AG08395 (cell line): ENCODE results near the gene BRAP.
"Not testable (repeated sequence)": the region's sequence is repeated elsewhere in the genome, so short reads cannot be mapped to it uniquely, and the experiment has no call there.

Experiments used
- DNase-seq: peaks from one replicate; pipeline ENCODE4 v3.0.0; 2012; ENCODE audit warnings: mixed read lengths, low spot score

The BRAP gene

GRCh38 chr12:111685811-111686573, at the start of gene BRAP, which contains the start of gene ACAD10:
Gene BRAP, minus strand, starts transcription at chr12:111685956. Its CDS starts 164 bp downstream, at chr12:111685792.
Gene ACAD10, plus strand, starts transcription at chr12:111686053. Its CDS starts 6,657 bp downstream, at chr12:111692710.
- DNase-seq: peak; percentile 99

- no peak for DNase-seq
These were observed 47.7 kb upstream of the BRAP start for GRCh38 chr12:111733340-111733915.

- DNase-seq: no peak
These were observed 47.0 kb upstream of the BRAP start for GRCh38 chr12:111732786-111733185.

- DNase-seq: no peak
These were observed 44.7 kb upstream of the BRAP start for GRCh38 chr12:111730420-111730819.

- no peak for DNase-seq
These were observed 43.0 kb upstream of the BRAP start for GRCh38 chr12:111728795-111729194.

GRCh38 chr12:111723646-111724360, 38.0 kb upstream of the BRAP start:
- DNase-seq: not testable (repeated sequence)

GRCh38 chr12:111720457-111720856, 34.7 kb upstream of the BRAP start:
- DNase-seq: no peak

GRCh38 chr12:111719316-111719715, 33.6 kb upstream of the BRAP start:
- not testable (repeated sequence) for DNase-seq

GRCh38 chr12:111715279-111715678, 29.5 kb upstream of the BRAP start:
- DNase-seq: no peak

- DNase-seq: no peak
These were observed 20.4 kb upstream of the BRAP start for GRCh38 chr12:111706145-111706544.

GRCh38 chr12:111705672-111706071, 19.9 kb upstream of the BRAP start:
- no peak for DNase-seq

- no peak for DNase-seq
These were observed 14.2 kb upstream of the BRAP start for GRCh38 chr12:111699962-111700361.

GRCh38 chr12:111693818-111694217, 8.1 kb upstream of the BRAP start:
- DNase-seq: no peak

- peak; percentile 14 for DNase-seq
These were observed 6.9 kb upstream of the BRAP start for GRCh38 chr12:111692575-111693210.

- no peak for DNase-seq
These were observed 5.5 kb upstream of the BRAP start for GRCh38 chr12:111691262-111691661.

GRCh38 chr12:111687952-111688351, 2.2 kb upstream of the BRAP start:
- no peak for DNase-seq

GRCh38 chr12:111687255-111687654, 1.5 kb upstream of the BRAP start:
- no peak for DNase-seq

GRCh38 chr12:111686574-111687105, 884 bp upstream of the BRAP start:
- DNase-seq: no peak

GRCh38 chr12:111685322-111685810, 390 bp downstream of the BRAP start:
- no peak for DNase-seq

- not testable (repeated sequence) for DNase-seq
These were observed 1.1 kb downstream of the BRAP start for GRCh38 chr12:111684485-111685198.

- no peak for DNase-seq
These were observed 8.6 kb downstream of the BRAP start for GRCh38 chr12:111677186-111677585.
